Astrocyte (in vitro differentiated cells and primary cell): ENCODE data around the gene BRMS1L. TPM values are rescaled to one million over a fixed set of nuclear protein-coding genes. Genes with fewer than 3 reads are reported as not detected.

Experiments
- DNase-seq: peaks from one replicate; pipeline ENCODE4 v3.0.0-alpha.2; 2010; ENCODE audit warnings: low read depth
- FAIRE-seq: peaks from 2 replicates; lab custom pipeline; 2011; peaks lifted over from hg19 to GRCh38; lab: Jason Lieb, UNC
- H2AFZ ChIP-seq: 2 replicates; pipeline ENCODE4 v1.6.0; 2012; ENCODE audit warnings: low read depth, low read length, inconsistent platforms
- H3K27ac ChIP-seq: 2 replicates; pipeline ENCODE4 v1.5.1; 2011; ENCODE audit warnings: low read depth, low read length, inconsistent platforms
- H3K27me3 ChIP-seq: 2 replicates; pipeline ENCODE4 v1.6.0; 2011; ENCODE audit warnings: low read length, inconsistent platforms; ENCODE audit not compliant: insufficient read depth
- H3K36me3 ChIP-seq: 2 replicates; pipeline ENCODE4 v1.5.1; 2011; ENCODE audit warnings: low read length, inconsistent platforms; ENCODE audit not compliant: insufficient read depth
- H3K4me1 ChIP-seq: 2 replicates; pipeline ENCODE4 v1.5.1; 2011; ENCODE audit warnings: low read length, inconsistent platforms; ENCODE audit not compliant: insufficient read depth
- H3K4me2 ChIP-seq: 2 replicates; pipeline ENCODE4 v1.6.0; 2012; ENCODE audit warnings: low read length, inconsistent platforms
- H3K4me3 ChIP-seq: 2 replicates; pipeline ENCODE4 v1.5.1; 2011; ENCODE audit warnings: low read depth, mild to moderate bottlenecking, low read length, inconsistent platforms; ENCODE audit not compliant: insufficient read depth
- H3K79me2 ChIP-seq: 2 replicates; pipeline ENCODE4 v1.6.0; 2012; ENCODE audit warnings: mild to moderate bottlenecking, low read length, inconsistent platforms; ENCODE audit not compliant: insufficient read depth
- H3K9ac ChIP-seq: 2 replicates; pipeline ENCODE4 v1.6.0; 2012; ENCODE audit warnings: mild to moderate bottlenecking, low read length, inconsistent platforms
- H3K9me3 ChIP-seq: 2 replicates; pipeline ENCODE4 v1.5.1; 2012; ENCODE audit warnings: low read depth, mild to moderate bottlenecking, low read length, inconsistent platforms; ENCODE audit not compliant: insufficient read depth
- H4K20me1 ChIP-seq: 2 replicates; pipeline ENCODE4 v1.6.0; 2012; ENCODE audit warnings: low read length, inconsistent platforms; ENCODE audit not compliant: insufficient read depth
- H3K27ac Mint-ChIP-seq: one replicate; pipeline ENCODE4 v1.8.0; 2021; ENCODE audit warnings: mild to moderate bottlenecking, mixed read lengths; ENCODE audit not compliant: unreplicated experiment
- H3K27me3 Mint-ChIP-seq: one replicate; pipeline ENCODE4 v1.8.0; 2021; ENCODE audit warnings: low read depth, mixed read lengths; ENCODE audit not compliant: unreplicated experiment
- H3K36me3 Mint-ChIP-seq: one replicate; pipeline ENCODE4 v1.8.0; 2021; ENCODE audit warnings: low read depth, mixed read lengths; ENCODE audit not compliant: unreplicated experiment
- H3K4me1 Mint-ChIP-seq: one replicate; pipeline ENCODE4 v1.8.0; 2021; ENCODE audit warnings: low read depth, mixed read lengths; ENCODE audit not compliant: unreplicated experiment
- H3K4me3 Mint-ChIP-seq: one replicate; pipeline ENCODE4 v1.8.0; 2021; ENCODE audit warnings: mild to moderate bottlenecking, moderate library complexity, mixed read lengths; ENCODE audit not compliant: unreplicated experiment
- H3K9me3 Mint-ChIP-seq: one replicate; pipeline ENCODE4 v1.8.0; 2021; ENCODE audit warnings: mild to moderate bottlenecking, mixed read lengths; ENCODE audit not compliant: unreplicated experiment
- EZH2 ChIP-seq: IDR thresholded peaks from 2 replicates; pipeline ENCODE4 v1.6.1; 2012; ENCODE audit warnings: mild to moderate bottlenecking, low read length, inconsistent platforms; ENCODE audit not compliant: insufficient read depth
- total RNA-seq: library from RNA; stranded (reverse); gene quantifications from 2 replicates; pipeline ENCODE4 v1.2.1, GENCODE V29; 2021
- TF ChIP-seq, protein P1 (sequence below): IDR thresholded peaks from 2 replicates; pipeline ENCODE4 v1.5.1; 2011; ENCODE audit warnings: low read depth, mild to moderate bottlenecking, inconsistent platforms, low read length, moderate library complexity; ENCODE audit not compliant: insufficient read depth

BRMS1L gene
- total RNA-seq, 1 donor from 2014 or later = 12.0 TPM

DNA sequence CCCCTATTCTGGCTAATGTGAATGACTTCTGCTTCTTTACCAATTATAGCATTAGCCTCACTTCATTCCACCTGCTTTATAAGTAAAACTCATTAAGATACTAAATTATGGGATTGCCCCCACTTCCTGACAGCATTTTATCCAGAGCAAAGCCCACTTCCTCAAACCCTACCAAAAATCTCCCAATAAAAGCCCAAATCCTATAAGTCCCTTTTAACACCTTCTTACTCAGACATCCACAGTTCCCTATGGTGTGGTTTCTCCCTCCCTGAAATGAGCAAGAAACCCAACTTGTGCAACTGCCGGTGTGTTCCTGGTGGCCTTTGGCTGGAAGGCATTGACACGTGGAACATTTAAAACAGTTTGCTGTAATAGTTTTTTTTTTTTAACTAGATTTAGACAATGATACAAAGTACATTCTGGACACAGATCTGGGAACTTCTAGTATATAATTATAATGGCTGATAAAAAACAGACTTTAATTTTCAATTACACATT is 53.1 kb downstream of the BRMS1L start:
- Mint-ChIP-seq H3K36me3 (no peaks in the 10 kb centered on the region), H3K27me3 (no peaks in the 10 kb centered on the region), H3K4me3 (no peak overlapping the region), H3K9me3 (no peaks in the 10 kb centered on the region), H3K4me1 (peaks cover 21% of the 10 kb centered on the region), H3K27ac (peak overlapping the region; percentile 73)
- Histone ChIP-seq H4K20me1 (no peaks in the 10 kb centered on the region), H3K27me3 (no peaks in the 10 kb centered on the region), H3K9me3 (no peaks in the 10 kb centered on the region), H3K4me1 (peaks cover 16% of the 10 kb centered on the region), H3K36me3 (no peaks in the 10 kb centered on the region), H3K4me2 (peak overlapping the region; percentile 74), H3K79me2 (no peaks in the 10 kb centered on the region), H3K9ac (peak overlapping the region; percentile 27), H2AFZ (no peak overlapping the region), H3K27ac (peak overlapping the region; percentile 46), H3K4me3 (peak overlapping the region; percentile 23)
- TF ChIP-seq EZH2 = no peak
- DNase-seq = peak; percentile 29
- FAIRE-seq = no peak

DNA sequence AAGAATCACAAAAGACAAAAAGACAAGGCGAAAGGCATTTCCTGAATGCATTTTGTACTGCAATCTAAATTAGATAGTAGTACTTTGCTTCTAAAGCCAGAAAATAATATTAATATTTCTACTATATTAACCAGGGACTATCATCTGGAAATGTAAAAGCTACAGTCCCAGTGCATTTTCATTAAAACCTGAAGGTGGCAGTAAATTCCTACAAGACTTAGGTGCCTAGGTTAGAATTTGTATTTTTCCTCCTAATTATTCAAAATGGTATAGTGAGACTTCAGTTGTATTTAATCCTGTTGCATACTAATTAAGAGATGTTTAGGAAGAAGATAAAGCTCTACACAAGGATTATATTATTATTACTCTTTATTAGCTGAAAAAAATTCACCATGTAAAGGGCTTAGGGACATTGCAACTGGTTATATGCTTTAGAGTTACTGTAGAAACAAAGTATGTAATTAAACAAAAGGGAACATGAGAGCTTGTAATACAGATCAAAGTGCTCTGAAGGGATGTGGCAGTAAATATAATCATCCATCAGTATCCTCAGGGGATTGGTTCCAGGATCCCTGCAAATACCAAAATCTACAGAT is 53.6 kb downstream of the BRMS1L start:
- Histone ChIP-seq H3K9ac (no peak overlapping the region), H3K9me3 (no peaks in the 10 kb centered on the region), H4K20me1 (no peaks in the 10 kb centered on the region), H3K4me1 (peaks cover 16% of the 10 kb centered on the region), H3K36me3 (no peaks in the 10 kb centered on the region), H3K27me3 (no peaks in the 10 kb centered on the region), H3K27ac (peak overlapping the region; percentile 46), H3K4me2 (no peak overlapping the region), H3K4me3 (no peak overlapping the region), H3K79me2 (no peaks in the 10 kb centered on the region), H2AFZ (no peak overlapping the region)
- Mint-ChIP-seq H3K9me3 (no peaks in the 10 kb centered on the region), H3K27me3 (no peaks in the 10 kb centered on the region), H3K27ac (no peak overlapping the region), H3K36me3 (no peaks in the 10 kb centered on the region), H3K4me3 (no peak overlapping the region), H3K4me1 (peaks cover 21% of the 10 kb centered on the region)
- TF ChIP-seq, protein P1, sequence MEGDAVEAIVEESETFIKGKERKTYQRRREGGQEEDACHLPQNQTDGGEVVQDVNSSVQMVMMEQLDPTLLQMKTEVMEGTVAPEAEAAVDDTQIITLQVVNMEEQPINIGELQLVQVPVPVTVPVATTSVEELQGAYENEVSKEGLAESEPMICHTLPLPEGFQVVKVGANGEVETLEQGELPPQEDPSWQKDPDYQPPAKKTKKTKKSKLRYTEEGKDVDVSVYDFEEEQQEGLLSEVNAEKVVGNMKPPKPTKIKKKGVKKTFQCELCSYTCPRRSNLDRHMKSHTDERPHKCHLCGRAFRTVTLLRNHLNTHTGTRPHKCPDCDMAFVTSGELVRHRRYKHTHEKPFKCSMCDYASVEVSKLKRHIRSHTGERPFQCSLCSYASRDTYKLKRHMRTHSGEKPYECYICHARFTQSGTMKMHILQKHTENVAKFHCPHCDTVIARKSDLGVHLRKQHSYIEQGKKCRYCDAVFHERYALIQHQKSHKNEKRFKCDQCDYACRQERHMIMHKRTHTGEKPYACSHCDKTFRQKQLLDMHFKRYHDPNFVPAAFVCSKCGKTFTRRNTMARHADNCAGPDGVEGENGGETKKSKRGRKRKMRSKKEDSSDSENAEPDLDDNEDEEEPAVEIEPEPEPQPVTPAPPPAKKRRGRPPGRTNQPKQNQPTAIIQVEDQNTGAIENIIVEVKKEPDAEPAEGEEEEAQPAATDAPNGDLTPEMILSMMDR = peak; percentile 26
- TF ChIP-seq EZH2 = no peak
- FAIRE-seq (no peak), DNase-seq (peak; percentile 6)

DNA sequence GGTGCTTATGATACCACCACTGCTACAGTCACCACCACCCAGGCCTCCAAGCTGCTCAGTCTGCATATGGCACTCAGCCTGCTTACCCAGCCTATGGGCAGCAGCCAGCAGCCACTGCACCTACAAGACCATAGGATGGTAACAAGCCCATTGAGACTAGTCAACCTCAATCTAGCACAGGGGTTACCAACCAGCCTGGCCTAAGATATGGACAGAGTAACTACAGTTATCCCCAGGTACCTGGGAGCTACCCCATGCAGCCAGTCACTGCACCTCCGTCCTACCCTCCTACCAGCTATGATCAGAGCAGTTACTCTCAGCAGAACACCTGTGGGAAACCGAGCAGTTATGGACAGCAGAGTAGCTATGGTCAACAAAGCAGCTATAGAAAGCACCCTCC is 55.1 kb downstream of the BRMS1L start:
- no peak for DNase-seq
- Mint-ChIP-seq H3K9me3 (no peaks in the 10 kb centered on the region), H3K27me3 (no peaks in the 10 kb centered on the region), H3K4me3 (no peak overlapping the region), H3K4me1 (peaks cover 21% of the 10 kb centered on the region), H3K27ac (no peak overlapping the region), H3K36me3 (no peaks in the 10 kb centered on the region)
- TF ChIP-seq EZH2 = no peak
- TF ChIP-seq, protein P1 = no peak
- peaks cover 16% of the 10 kb centered on the region for H3K4me1 ChIP-seq
- FAIRE-seq = no peak
- H3K4me3 ChIP-seq = no peak overlapping the region
- no peak overlapping the region for H3K9ac ChIP-seq
- no peaks in the 10 kb centered on the region for H3K36me3 ChIP-seq
- no peaks in the 10 kb centered on the region for H3K9me3 ChIP-seq
- no peaks in the 10 kb centered on the region for H4K20me1 ChIP-seq
- H3K27me3 ChIP-seq = no peaks in the 10 kb centered on the region
- H3K27ac ChIP-seq = no peak overlapping the region
- H3K4me2 ChIP-seq = no peak overlapping the region
- no peak overlapping the region for H2AFZ ChIP-seq
- H3K79me2 ChIP-seq = no peaks in the 10 kb centered on the region
